Epithelial cell of proximal tubule (primary cell): ENCODE measurements around the gene ALX4. TPM values are rescaled to one million over a fixed set of nuclear protein-coding genes. Genes with fewer than 3 reads are reported as not detected.

Experiments used
- DNase-seq: peaks from one replicate; pipeline ENCODE4 v3.0.0-alpha.2; 2011; ENCODE audit warnings: low read depth
- H3K4me3 ChIP-seq: 2 replicates; pipeline ENCODE4 v1.5.1; 2011; ENCODE audit warnings: low read depth, mild to moderate bottlenecking, low read length
- CTCF ChIP-seq: conservative IDR thresholded peaks from 2 replicates; pipeline ENCODE4 v1.5.1; 2012; ENCODE audit warnings: low read depth, mild to moderate bottlenecking, low read length
- total RNA-seq: library from RNA; depleted of rRNA; stranded (reverse); fragments of >200 nt; gene quantifications from 2 replicates; pipeline ENCODE4 v1.2.3, GENCODE V29; 2015

ALX4 gene
- total RNA-seq, 1 donor from 2014 or later: not detected

GRCh38 chr11:44344921-44345320 lies 35.0 kb upstream of the ALX4 start:
- no peak overlapping the region for H3K4me3 ChIP-seq
- no peak for TF ChIP-seq CTCF
- no peak for DNase-seq

- TF ChIP-seq CTCF: no peak
- DNase-seq: no peak
These were observed 34.5 kb upstream of the ALX4 start for GRCh38 chr11:44344423-44344820.

GRCh38 chr11:44343778-44344422 lies 34.0 kb upstream of the ALX4 start:
- TF ChIP-seq CTCF: no peak
- no peak overlapping the region for H3K4me3 ChIP-seq
- DNase-seq: no peak

More at GRCh38 chr11:44344423-44344820, 34.5 kb upstream of the ALX4 start:
- no peak overlapping the region for H3K4me3 ChIP-seq

GRCh38 chr11:44342616-44343015 lies 32.7 kb upstream of the ALX4 start:
- H3K4me3 ChIP-seq: no peak overlapping the region
- DNase-seq: no peak
- TF ChIP-seq CTCF: no peak

GRCh38 chr11:44340656-44341055 lies 30.7 kb upstream of the ALX4 start:
- no peak for DNase-seq
- no peak overlapping the region for H3K4me3 ChIP-seq
- no peak for TF ChIP-seq CTCF

GRCh38 chr11:44339530-44339883 lies 29.6 kb upstream of the ALX4 start:
- DNase-seq: no peak
- no peak overlapping the region for H3K4me3 ChIP-seq
- no peak for TF ChIP-seq CTCF
